Activated CD4-positive, alpha-beta T cell treated with anti-CD3 and anti-CD28 coated beads for 4 hours (primary cell): ENCODE results near the gene NDUFV1.
"Not testable (repeated sequence)": the region's sequence is repeated elsewhere in the genome, so short reads cannot be mapped to it uniquely, and the experiment has no call there.

Experiments
- DNase-seq, 2 donors: peaks; one replicate each; pipeline ENCODE4 v3.0.0-alpha.2; 2020

Gene NDUFV1

GRCh38 chr11:67611704-67612587 is 5.2 kb downstream of the NDUFV1 start:
- no peak for DNase-seq

DNA sequence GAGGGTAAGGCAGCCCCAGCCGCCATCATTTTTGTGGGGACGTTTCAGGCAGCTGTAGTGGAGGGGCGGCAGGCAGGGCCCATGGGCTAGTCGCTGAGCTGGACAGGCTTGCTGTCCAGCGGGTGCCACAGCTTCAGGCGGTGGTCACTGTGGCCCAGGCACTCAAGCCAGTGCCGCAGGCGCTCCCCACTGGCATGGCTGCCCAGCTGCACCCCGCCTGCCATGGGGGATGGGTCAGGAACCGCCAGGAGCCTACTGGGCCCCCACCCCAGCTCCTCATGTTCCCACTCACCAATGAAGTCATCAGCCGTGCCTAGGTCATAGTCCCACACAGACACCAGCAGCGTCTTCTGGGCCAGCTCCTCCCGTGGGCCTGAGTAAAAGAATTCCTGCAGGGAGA is 6.0 kb downstream of the NDUFV1 start:
- DNase-seq: no peak

- no peak for DNase-seq
Measured at GRCh38 chr11:67613313-67613959, 6.7 kb downstream of the NDUFV1 start.

DNA sequence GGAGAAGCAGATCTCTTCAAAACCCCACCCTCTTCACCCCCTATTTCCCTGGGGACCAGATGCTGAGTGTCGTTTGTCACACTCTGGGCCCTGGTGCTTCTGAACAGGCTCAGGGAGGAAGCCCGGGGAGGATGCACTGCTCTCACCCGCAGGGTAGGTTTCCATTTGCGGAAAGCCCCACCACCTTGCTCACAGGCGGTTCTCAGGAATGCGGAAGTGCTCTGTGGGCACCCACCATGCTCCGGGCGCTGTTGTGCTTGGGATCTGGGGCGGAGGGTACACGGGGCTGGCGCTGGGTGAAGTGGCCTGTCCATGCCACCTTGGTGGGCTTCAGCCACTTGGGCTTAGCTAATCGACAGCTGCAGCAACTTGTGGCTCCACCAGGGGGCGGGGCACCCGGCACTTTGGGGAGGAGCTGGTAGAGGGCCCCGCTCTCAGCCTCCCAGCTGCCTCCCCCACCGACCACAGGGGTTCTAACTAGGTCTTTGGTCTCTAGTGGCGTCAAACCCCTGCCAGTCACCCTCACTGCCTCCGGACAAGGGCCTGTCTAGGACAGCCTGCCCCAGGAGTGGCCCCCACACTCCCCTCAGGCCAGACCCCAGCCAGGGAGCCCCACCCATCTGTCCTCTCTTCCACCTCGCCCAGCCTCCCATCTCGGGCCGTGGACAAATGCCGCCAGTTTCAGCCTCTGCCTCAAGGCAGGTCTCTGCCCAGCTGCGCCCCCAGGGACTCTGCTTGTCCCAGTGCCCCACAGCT is 7.4 kb downstream of the NDUFV1 start:
- DNase-seq: peak; percentile 82 to 83

DNA sequence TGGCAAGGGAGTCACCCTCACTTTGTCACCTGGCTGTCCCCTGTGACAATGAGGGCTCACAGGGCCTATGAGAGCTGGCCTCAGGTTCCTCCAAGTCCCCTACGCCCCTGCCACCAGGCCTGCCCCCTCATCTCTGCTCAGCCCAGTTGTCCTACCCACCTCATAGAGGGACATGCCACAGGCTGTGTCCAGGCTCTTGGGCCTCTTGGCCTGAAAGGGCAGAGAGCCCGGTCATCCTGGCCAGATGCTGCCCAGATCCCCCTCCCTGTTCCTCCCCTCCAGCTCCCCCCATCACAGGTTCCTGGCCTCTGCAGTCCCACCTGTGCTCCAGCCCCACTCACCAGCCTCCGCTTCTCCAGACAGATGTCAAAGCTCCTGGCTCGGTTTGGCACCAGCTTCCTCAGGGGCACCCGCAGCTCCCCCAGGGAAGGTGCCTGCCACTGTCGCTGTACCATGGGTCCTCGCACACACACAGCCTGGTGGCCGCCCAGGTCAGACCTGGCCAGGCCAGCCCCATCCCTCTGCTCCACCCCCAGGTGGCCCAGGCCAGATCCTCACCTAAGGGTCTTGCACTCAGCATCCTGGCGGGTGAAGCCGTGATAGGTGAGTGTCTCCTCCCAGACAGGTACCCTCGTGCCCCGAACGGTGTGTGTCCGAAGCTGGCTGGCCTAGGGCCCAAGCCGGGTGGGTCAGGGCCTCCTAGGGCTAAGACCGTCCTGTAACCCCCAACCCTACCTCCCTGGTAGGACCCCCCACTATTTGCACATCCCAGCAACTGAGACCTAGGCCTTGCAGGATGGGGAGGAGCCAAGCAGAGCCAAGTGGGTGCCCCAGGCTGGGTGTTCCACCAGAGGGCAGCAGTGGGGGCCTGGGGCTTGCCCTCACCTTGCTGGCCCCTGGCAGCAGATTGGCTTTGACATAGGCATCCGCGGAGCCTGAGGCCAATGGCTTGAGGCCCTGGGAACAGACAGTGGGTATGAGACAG is 8.3 kb downstream of the NDUFV1 start:
- DNase-seq: peak; percentile 41 to 46

DNA sequence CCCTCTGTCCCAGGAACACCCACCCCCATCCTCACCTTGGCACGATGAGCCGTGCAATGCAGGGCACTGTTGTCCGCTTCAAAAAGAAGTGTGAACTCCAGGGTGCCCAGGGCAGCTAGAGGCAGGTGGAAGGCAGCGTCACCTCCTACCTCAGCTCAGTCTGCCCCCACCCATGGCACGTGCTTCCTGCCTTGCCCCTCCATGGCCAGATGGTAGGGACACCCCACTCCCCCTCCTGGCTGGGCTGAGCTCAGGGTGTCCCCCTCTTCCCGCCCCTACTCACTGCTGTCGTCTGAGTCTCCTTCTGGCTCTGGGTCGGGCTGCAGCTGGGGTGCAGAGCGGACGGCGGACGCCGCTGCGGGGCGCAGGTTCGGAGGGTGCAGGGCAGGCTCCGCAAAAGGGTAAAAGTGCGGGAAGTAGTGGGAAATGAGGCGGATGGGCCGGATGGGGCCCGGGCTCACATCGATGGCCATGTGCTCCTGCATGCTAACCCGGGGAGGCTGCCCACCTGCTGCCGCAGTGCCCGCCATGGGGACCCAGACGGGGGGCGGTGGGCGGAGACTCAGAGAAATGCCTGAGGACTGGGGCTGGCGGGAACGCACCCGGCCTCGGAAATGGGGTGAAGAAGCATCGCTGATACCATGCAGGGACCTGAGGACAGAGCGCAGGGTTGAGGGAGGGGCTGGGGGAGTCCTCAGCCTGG is 9.1 kb downstream of the NDUFV1 start:
- no peak for DNase-seq

- no peak for DNase-seq
Measured at GRCh38 chr11:67616431-67617242, 9.9 kb downstream of the NDUFV1 start.

DNA sequence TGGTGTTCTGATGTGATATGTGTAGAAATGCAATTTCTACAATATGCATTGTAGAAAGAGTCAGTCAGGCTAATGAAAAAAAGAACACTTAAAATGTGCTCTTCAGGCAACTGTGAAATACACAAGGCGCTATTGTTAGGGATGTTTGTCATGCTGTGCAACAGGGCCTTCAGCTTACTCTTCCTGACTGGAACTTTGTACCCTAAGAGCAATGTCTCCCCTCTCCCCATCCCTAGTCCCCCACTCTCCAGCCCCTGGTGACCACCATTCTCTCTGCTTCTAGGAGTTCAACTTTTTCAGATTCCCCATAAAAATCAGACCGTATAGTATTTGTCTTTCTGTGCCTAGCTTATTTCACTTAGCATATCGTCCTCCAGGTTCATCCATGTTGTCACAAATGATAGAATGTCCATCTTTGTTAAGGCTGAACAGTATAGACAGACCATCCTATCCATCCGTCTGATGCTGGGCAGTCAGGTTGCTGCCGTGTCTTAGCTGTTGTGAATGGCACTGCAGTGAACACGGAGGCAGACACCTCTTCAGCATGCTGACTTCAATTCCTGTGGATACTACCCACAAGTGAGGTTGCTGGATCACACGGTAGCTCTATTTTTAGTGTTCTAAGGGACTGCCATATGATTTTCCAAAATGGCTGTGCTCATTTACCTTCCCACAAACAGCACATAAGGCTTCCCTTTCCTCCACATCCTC is 10.7 kb downstream of the NDUFV1 start:
- DNase-seq: no peak

GRCh38 chr11:67618901-67619659 is 12.3 kb downstream of the NDUFV1 start:
- DNase-seq: not testable (repeated sequence)

- not testable (repeated sequence) for DNase-seq
Measured at GRCh38 chr11:67619683-67620618, 13.2 kb downstream of the NDUFV1 start.

DNA sequence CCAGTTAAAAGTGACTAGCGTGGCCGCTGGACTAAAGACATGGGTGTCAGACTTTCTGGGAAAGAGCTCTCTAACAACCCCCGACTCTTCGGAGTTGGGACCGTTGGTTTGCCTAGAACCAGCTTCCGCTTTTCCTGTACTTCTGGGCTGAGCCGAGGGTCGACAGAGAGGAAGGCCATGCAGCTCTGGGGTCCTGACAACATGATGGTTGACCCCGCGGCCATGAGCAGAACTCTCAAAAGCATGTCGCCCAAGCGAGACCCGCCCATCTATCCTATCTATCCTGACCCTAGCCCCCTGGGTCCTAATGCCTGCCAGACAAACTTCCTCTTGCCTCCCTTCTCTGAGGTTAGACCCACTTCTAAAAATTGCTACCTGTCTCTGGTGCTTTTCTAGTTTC is 13.9 kb downstream of the NDUFV1 start:
- not testable (repeated sequence) for DNase-seq

DNA sequence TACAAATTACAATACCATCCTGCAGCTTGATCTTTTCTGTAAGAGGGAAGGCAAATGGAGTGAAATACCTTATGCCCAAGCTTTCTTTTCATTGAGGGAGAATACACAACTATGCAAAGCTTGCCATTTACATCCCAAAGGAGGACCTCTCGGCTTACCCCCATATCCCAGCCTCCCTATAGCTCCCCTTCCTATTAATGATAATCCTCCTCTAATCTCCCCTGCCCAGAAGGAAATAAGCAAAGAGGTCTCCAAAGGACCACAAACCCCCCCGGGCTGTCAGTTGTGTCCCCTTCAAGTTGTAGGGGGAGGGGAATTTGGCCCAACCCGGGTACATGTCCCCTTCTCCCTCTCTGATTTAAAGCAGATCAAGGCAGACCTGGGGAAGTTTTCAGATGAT is 15.2 kb downstream of the NDUFV1 start:
- DNase-seq: not testable (repeated sequence)

DNA sequence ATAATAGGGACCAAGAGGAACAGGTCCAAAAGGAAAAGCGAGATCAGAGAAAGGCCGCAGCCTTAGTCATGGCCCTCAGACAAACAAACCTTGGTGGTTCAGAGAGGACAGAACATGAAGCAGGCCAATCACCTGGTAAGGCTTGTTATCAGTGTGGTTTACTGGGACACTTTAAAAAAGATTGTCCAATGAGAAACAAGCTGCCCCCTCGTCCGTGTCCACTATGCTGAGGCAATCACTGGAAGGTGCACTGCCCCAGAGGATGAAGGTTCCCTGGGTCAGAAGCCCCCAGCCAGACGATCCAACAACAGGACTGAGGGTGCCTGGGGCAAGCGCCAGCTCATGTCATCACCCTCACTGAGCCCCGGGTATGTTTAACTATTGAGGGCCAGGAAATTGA is 16.2 kb downstream of the NDUFV1 start:
- DNase-seq: not testable (repeated sequence)

DNA sequence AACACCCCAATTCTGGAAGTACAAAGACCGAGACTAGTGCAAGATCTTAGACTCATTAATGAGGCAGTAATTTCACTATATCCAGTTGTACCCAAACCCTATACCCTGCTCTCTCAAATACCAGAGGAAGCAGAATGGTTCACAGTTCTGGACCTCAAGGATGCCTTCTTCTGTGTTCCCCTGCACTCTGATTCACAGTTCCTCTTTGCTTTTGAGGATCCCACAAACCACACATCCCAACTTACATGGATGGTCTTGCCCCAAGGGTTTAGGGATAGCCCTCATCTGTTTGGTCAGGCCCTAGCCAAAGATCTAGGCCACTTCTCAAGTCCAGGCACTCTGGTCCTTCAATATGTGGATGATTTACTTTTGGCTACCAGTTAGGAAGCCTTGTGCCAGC is 17.1 kb downstream of the NDUFV1 start:
- not testable (repeated sequence) for DNase-seq

DNA sequence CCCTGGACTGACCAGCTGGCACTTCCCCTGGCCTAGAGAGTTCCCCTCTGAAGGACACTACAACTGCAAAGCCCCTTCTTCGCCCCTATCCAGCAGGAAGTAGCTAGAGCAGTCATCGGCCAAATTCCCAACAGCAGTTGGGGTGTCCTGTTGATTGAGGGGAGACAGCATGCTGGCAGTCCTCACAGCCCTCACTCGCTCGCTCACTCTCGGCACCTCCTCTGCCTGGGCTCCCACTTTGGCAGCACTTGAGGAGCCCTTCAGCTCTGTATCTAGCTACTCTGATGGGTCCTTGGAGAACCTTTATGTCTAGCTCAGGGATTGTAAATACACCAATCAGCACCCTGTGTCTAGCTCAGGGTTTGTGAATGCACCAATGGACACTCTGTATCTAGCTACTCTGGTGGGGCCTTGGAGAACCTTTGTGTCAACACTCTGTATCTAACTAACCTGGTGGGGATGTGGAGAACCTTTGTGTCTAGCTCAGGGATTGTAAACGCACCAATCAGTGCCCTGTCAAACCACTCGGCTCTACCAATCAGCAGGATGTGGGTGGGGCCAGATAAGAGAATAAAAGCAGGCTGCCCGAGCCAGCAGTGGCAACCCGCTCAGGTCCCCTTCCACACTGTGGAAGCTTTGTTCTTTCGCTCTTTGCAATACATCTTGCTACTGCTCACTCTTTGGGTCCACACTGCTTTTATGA is 19.5 kb downstream of the NDUFV1 start:
- not testable (repeated sequence) for DNase-seq

- DNase-seq: no peak
Measured at GRCh38 chr11:67626970-67627369, 20.2 kb downstream of the NDUFV1 start.

GRCh38 chr11:67627441-67627811 is 20.7 kb downstream of the NDUFV1 start:
- no peak for DNase-seq
